B cell (primary cell): Measurements from ENCODE around the gene MALRD1. TPM values are rescaled to one million over a fixed set of nuclear protein-coding genes. Genes with fewer than 3 reads are reported as not detected.

ENCODE experiments used
- ATAC-seq: fragments of 200-7000 bp; cut with Tn5 transposase; one replicate; pipeline ENCODE4 v1.10.0; 2021; ENCODE audit warnings: low read depth, mild to moderate bottlenecking, moderate number of reproducible peaks, moderate library complexity
- CTCF ChIA-PET: fragments of 350-600 bp; sonication (Branson Sonifier 250); formaldehyde crosslinking; loops from one replicate; lab custom pipeline; 2021; ENCODE audit warnings: antibody characterized with exemption, inconsistent platforms; lab: Charles Lee
- POLR2A ChIA-PET: fragments of 350-600 bp; sonication (Branson Sonifier 250); formaldehyde crosslinking; loops from one replicate; lab custom pipeline; 2021; ENCODE audit warnings: antibody characterized with exemption; lab: Charles Lee
- DNase-seq: peaks from one replicate; pipeline ENCODE4 v3.0.0; 2013
- H2AFZ ChIP-seq: 2 replicates; pipeline ENCODE4 v1.6.1; 2012; ENCODE audit warnings: mild to moderate bottlenecking, low read depth, low read length; ENCODE audit not compliant: insufficient read depth, poor library complexity, severe bottlenecking
- H3K27ac ChIP-seq, 2 donors: 1 replicate in 1 of 2; 2 replicates in 1 of 2; pipeline ENCODE4 v1.5.1; 2012 to 2013; ENCODE audit warnings: low read length in 2 of 2, mild to moderate bottlenecking in 2 of 2, moderate library complexity in 1 of 2
- H3K27me3 ChIP-seq, 4 experiments: fragments of 200-600 bp in 1 of 4; sonication (generic) in 1 of 4; replicated peaks in 1 of 4; 1 replicate in 2 of 4; 2 replicates in 2 of 4; pipeline versions ENCODE4 v1.6.1 to v1.7.0; 2013 to 2016; ENCODE audit warnings: low read length in 3 of 4, mild to moderate bottlenecking in 2 of 4, mixed read lengths in 1 of 4, moderate library complexity in 1 of 4; ENCODE audit not compliant: insufficient read depth in 4 of 4, control insufficient read depth in 3 of 4; ENCODE audit errors: control extremely low read depth in 1 of 4
- H3K36me3 ChIP-seq, 2 experiments: replicated peaks in 1 of 2; 1 replicate in 1 of 2; 2 replicates in 1 of 2; pipeline versions ENCODE4 v1.6.1 to v1.7.1; 2013; ENCODE audit warnings: low read length in 1 of 2; ENCODE audit not compliant: insufficient read depth in 2 of 2, control insufficient read depth in 1 of 2; ENCODE audit errors: control extremely low read depth in 1 of 2, extremely low read depth in 1 of 2
- H3K4me1 ChIP-seq, 2 donors: fragments of 200-600 bp in 1 of 2; sonication (generic) in 1 of 2; 1 replicate in 1 of 2; 2 replicates in 1 of 2; pipeline versions ENCODE4 v1.5.1 to v1.6.1; 2013 to 2017; ENCODE audit warnings: low read length in 2 of 2; ENCODE audit not compliant: control insufficient read depth in 2 of 2, insufficient read depth in 2 of 2
- H3K4me2 ChIP-seq: replicated peaks from 2 replicates; pipeline ENCODE3; 2012; ENCODE audit warnings: mild to moderate bottlenecking, low read depth, low read length; ENCODE audit not compliant: poor library complexity, severe bottlenecking
- H3K4me3 ChIP-seq, 5 experiments: fragments of 200-600 bp in 1 of 5; sonication (generic) in 1 of 5; 1 replicate in 3 of 5; 2 replicates in 2 of 5; pipeline versions ENCODE4 v1.5.1 to v1.7.0; 2011 to 2016; ENCODE audit warnings: low read length in 4 of 5, mild to moderate bottlenecking in 4 of 5, low read depth in 2 of 5, control low read depth in 1 of 5, moderate library complexity in 1 of 5; ENCODE audit not compliant: insufficient read depth in 1 of 5; ENCODE audit errors: control extremely low read depth in 1 of 5, extremely low read depth in 1 of 5
- H3K79me2 ChIP-seq: fragments of 200-600 bp; sonication (generic); one replicate; pipeline ENCODE4 v1.6.0; 2016; ENCODE audit warnings: low read length; ENCODE audit not compliant: control insufficient read depth, insufficient read depth
- H3K9ac ChIP-seq: fragments of 200-600 bp; sonication (generic); 2 replicates; pipeline ENCODE4 v1.6.1; 2017; ENCODE audit warnings: mild to moderate bottlenecking, low read length, moderate library complexity
- H3K9me3 ChIP-seq, 3 donors: one replicate each; pipeline versions ENCODE4 v1.6.1 to v1.7.1; 2013; ENCODE audit warnings: low read length in 2 of 3; ENCODE audit not compliant: control insufficient read depth in 2 of 3, insufficient read depth in 1 of 3; ENCODE audit errors: control extremely low read depth in 1 of 3
- H4K20me1 ChIP-seq: 2 replicates; pipeline ENCODE4 v1.6.0; 2012; ENCODE audit warnings: mild to moderate bottlenecking, low read length; ENCODE audit not compliant: insufficient read depth, control insufficient read depth, poor library complexity, severe bottlenecking
- H3K27ac Mint-ChIP-seq: one replicate; pipeline ENCODE4 v1.8.0; 2021; ENCODE audit warnings: mixed read lengths
- H3K27me3 Mint-ChIP-seq: one replicate; pipeline ENCODE4 v1.8.0; 2021; ENCODE audit warnings: mixed read lengths
- H3K4me1 Mint-ChIP-seq: one replicate; pipeline ENCODE4 v1.8.0; 2021; ENCODE audit warnings: mixed read lengths
- H3K4me3 Mint-ChIP-seq: one replicate; pipeline ENCODE4 v1.8.0; 2021; ENCODE audit warnings: mixed read lengths
- H3K9me3 Mint-ChIP-seq: one replicate; pipeline ENCODE4 v1.8.0; 2022; ENCODE audit warnings: mixed read lengths; ENCODE audit not compliant: insufficient read depth
- EZH2 ChIP-seq: IDR thresholded peaks from 2 replicates; pipeline ENCODE4 v1.6.1; 2012; ENCODE audit warnings: borderline replicate concordance, low read depth, mild to moderate bottlenecking, moderate library complexity, low read length; ENCODE audit not compliant: insufficient read depth, poor library complexity, severe bottlenecking
- WGBS: methylation state at CpG from one replicate; pipeline ENCODE4 v1.1.5; 2013; ENCODE audit warnings: missing lambda C conversion rate; ENCODE audit not compliant: insufficient coverage; 5-methylcytosine and 5-hydroxymethylcytosine counted together
- intact Hi-C: fragments of 100-400 bp; cut with micrococcal nuclease; formaldehyde crosslinking; loops from one replicate; pipeline ENCODE4 v1.10.0; 2022
- polyA plus RNA-seq: library from polyadenylated mRNA; depleted of rRNA; stranded (reverse); fragments of >200 nt; gene quantifications from 2 replicates; pipeline ENCODE4 v1.2.3, GENCODE V29; 2012
- total RNA-seq, 2 donors: library from RNA; stranded (reverse); fragments of 120-200 nt in 1 of 2; gene quantifications; 1 replicate in 1 of 2; 2 replicates in 1 of 2; pipeline versions ENCODE4 v1.2.3 to v1.2.4, GENCODE V29; 2013 to 2022
- TF ChIP-seq, protein P1 (sequence below): fragments of 200-600 bp; IDR thresholded peaks from one replicate; pipeline ENCODE4 v1.8.0; 2022; ENCODE audit warnings: antibody characterized with exemption, mild to moderate bottlenecking

Gene MALRD1
- total and polyA plus RNA-seq, 2 donors (not counting 1 experiment from before 2014, with no cell fraction given), result not detected

- Histone ChIP-seq H3K4me2 (no peak overlapping the region), H2AFZ (no peak overlapping the region), H3K4me1 (no peaks in the 10 kb centered on the region), H3K36me3 (no peaks in the 10 kb centered on the region), H3K9me3 (no peaks in the 10 kb centered on the region), H3K27me3 (no peaks in the 10 kb centered on the region), H3K79me2 (no peaks in the 10 kb centered on the region), H3K4me3 (no peak overlapping the region), H3K27ac (no peak overlapping the region), H4K20me1 (no peaks in the 10 kb centered on the region), H3K9ac (no peak overlapping the region)
- ATAC-seq (no peak), DNase-seq (no peak)
- CTCF ChIA-PET, result no interaction called here
- no peaks in the 10 kb centered on the region for H3K27me3 Mint-ChIP-seq
- intact Hi-C loops, result no loop called here
- peaks cover 6% of the 10 kb centered on the region for H3K9me3 Mint-ChIP-seq
- no peak overlapping the region for H3K27ac Mint-ChIP-seq
- no CpG with 5 or more reads among the region's 2 CpGs for WGBS
- no peaks in the 10 kb centered on the region for H3K4me1 Mint-ChIP-seq
- TF ChIP-seq EZH2, result no peak
- TF ChIP-seq, protein P1, sequence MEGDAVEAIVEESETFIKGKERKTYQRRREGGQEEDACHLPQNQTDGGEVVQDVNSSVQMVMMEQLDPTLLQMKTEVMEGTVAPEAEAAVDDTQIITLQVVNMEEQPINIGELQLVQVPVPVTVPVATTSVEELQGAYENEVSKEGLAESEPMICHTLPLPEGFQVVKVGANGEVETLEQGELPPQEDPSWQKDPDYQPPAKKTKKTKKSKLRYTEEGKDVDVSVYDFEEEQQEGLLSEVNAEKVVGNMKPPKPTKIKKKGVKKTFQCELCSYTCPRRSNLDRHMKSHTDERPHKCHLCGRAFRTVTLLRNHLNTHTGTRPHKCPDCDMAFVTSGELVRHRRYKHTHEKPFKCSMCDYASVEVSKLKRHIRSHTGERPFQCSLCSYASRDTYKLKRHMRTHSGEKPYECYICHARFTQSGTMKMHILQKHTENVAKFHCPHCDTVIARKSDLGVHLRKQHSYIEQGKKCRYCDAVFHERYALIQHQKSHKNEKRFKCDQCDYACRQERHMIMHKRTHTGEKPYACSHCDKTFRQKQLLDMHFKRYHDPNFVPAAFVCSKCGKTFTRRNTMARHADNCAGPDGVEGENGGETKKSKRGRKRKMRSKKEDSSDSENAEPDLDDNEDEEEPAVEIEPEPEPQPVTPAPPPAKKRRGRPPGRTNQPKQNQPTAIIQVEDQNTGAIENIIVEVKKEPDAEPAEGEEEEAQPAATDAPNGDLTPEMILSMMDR, result no peak
- H3K4me3 Mint-ChIP-seq, result no peak overlapping the region
- POLR2A ChIA-PET, result no interaction called here
These were observed 151.6 kb downstream of the MALRD1 start for GRCh38 chr10:19200211-19200610.

DNA sequence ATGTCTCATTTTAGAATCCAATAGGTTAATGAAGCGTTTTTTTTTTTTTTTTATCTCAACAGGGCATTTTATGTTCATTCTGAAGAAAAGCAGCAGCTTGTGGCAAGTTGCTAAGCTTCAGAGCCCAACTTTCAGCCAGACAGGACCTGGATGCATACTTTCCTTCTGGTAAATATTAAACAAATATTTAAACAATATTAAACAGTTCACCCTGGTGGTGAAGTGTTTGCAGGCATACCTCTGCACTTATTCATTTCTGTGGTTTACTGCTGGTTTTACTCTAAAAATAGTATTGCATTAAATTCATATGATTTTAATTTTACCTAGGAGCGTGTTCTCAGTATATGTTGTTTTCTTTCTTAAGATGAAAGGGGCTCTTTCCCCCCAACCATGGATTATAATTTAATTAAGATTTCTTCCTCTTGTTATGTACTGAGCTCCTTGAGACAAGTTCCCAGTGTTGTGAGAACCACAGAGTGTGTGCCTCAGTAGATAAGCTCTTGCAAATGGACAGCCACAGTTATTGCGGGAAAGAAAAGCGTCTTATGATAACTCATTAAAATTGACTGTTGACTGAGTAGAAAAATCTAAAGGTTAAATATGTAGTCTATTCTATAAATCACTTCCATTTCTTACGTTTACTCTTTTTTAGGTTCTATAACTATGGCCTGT is 155.8 kb downstream of the MALRD1 start:
- Histone ChIP-seq H4K20me1 (no peaks in the 10 kb centered on the region), H3K79me2 (no peaks in the 10 kb centered on the region), H2AFZ (no peak overlapping the region), H3K4me2 (no peak overlapping the region), H3K4me1 (no peaks in the 10 kb centered on the region), H3K4me3 (no peak overlapping the region), H3K9ac (no peak overlapping the region), H3K27me3 (no peaks in the 10 kb centered on the region), H3K27ac (no peak overlapping the region), H3K9me3 (peaks cover 0 to 4% (median 0%) of the 10 kb centered on the region in 3 donors), H3K36me3 (no peaks in the 10 kb centered on the region)
- ChIA-PET POLR2A (no interaction called here), CTCF (no interaction called here)
- intact Hi-C loops, result no loop called here
- H3K4me3 Mint-ChIP-seq, result no peak overlapping the region
- peaks cover 8% of the 10 kb centered on the region for H3K9me3 Mint-ChIP-seq
- no peaks in the 10 kb centered on the region for H3K27me3 Mint-ChIP-seq
- no peaks in the 10 kb centered on the region for H3K4me1 Mint-ChIP-seq
- WGBS, result no CpG with 5 or more reads among the region's 5 CpGs
- ATAC-seq (no peak), DNase-seq (no peak)
- TF ChIP-seq, protein P1, result no peak
- TF ChIP-seq EZH2, result no peak
- no peak overlapping the region for H3K27ac Mint-ChIP-seq
